ENCODE measurements around the gene MIER2.

The MIER2 gene

GRCh38 chr19:376111-376470, 31.5 kb upstream of the MIER2 start:
- TF ChIP-seq, protein P1, sequence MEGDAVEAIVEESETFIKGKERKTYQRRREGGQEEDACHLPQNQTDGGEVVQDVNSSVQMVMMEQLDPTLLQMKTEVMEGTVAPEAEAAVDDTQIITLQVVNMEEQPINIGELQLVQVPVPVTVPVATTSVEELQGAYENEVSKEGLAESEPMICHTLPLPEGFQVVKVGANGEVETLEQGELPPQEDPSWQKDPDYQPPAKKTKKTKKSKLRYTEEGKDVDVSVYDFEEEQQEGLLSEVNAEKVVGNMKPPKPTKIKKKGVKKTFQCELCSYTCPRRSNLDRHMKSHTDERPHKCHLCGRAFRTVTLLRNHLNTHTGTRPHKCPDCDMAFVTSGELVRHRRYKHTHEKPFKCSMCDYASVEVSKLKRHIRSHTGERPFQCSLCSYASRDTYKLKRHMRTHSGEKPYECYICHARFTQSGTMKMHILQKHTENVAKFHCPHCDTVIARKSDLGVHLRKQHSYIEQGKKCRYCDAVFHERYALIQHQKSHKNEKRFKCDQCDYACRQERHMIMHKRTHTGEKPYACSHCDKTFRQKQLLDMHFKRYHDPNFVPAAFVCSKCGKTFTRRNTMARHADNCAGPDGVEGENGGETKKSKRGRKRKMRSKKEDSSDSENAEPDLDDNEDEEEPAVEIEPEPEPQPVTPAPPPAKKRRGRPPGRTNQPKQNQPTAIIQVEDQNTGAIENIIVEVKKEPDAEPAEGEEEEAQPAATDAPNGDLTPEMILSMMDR (IDR thresholded peaks at IDR 0.05; ENCODE audit: low read length), result no peak
- TF ChIP-seq EZH2 (IDR thresholded peaks at IDR 0.05; ENCODE audit: borderline replicate concordance, low read length), result no peak
- Histone ChIP-seq H3K9ac (ENCODE audit: low read length) (no peak overlapping the region), H3K4me3 (ENCODE audit: low read depth, low read length, poor library complexity, severe bottlenecking) (no peak overlapping the region), H3K9me2 (ENCODE audit: low read depth, low read length) (no peaks in the 10 kb centered on the region), H3K79me2 (ENCODE audit: insufficient read depth, low read length) (no peaks in the 10 kb centered on the region), H3K27me3 (ENCODE audit: insufficient read depth, low read length) (no peaks in the 10 kb centered on the region), H3K27ac (ENCODE audit: low read depth, low read length, poor library complexity, severe bottlenecking) (no peak overlapping the region), H3K9me3 (ENCODE audit: low read length) (no peaks in the 10 kb centered on the region), H4K20me1 (ENCODE audit: insufficient read depth, low read length) (no peaks in the 10 kb centered on the region), H3K36me3 (ENCODE audit: insufficient read depth, low read length) (no peaks in the 10 kb centered on the region), H2AFZ (ENCODE audit: low read length) (no peak overlapping the region), H3F3A (ENCODE audit: insufficient read depth, low read length) (no peaks in the 10 kb centered on the region), H3K4me1 (ENCODE audit: insufficient read depth, low read length, severe bottlenecking) (peaks cover 7% of the 10 kb centered on the region), H3K4me2 (ENCODE audit: low read length) (no peak overlapping the region)

GRCh38 chr19:375395-376110, 31.0 kb upstream of the MIER2 start:
- TF ChIP-seq EZH2 (IDR thresholded peaks at IDR 0.05; ENCODE audit: borderline replicate concordance, low read length), result no peak
- TF ChIP-seq, protein P1 (IDR thresholded peaks at IDR 0.05; ENCODE audit: low read length), result no peak
- H3K4me1 ChIP-seq (ENCODE audit: insufficient read depth, low read length, severe bottlenecking), result peaks cover 7% of the 10 kb centered on the region
- H3K27me3 ChIP-seq (ENCODE audit: insufficient read depth, low read length), result no peaks in the 10 kb centered on the region; the same call in 1 of the 2 replicates

GRCh38 chr19:374886-375235, 30.3 kb upstream of the MIER2 start:
- no peaks in the 10 kb centered on the region for H3K9me3 ChIP-seq (ENCODE audit: low read length)
- H2AFZ ChIP-seq (ENCODE audit: low read length), result no peak overlapping the region
- no peaks in the 10 kb centered on the region for H3K79me2 ChIP-seq (ENCODE audit: insufficient read depth, low read length)
- H3F3A ChIP-seq (ENCODE audit: insufficient read depth, low read length), result no peaks in the 10 kb centered on the region
- H3K27me3 ChIP-seq (ENCODE audit: insufficient read depth, low read length), result no peaks in the 10 kb centered on the region; the same call in 1 of the 2 replicates
- H4K20me1 ChIP-seq (ENCODE audit: insufficient read depth, low read length), result no peaks in the 10 kb centered on the region
- no peaks in the 10 kb centered on the region for H3K36me3 ChIP-seq (ENCODE audit: insufficient read depth, low read length)
- no peak overlapping the region for H3K4me3 ChIP-seq (ENCODE audit: low read depth, low read length, poor library complexity, severe bottlenecking)
- TF ChIP-seq, protein P1 (IDR thresholded peaks at IDR 0.05; ENCODE audit: low read length), result no peak
- no peak for TF ChIP-seq EZH2 (IDR thresholded peaks at IDR 0.05; ENCODE audit: borderline replicate concordance, low read length)
- no peak overlapping the region for H3K4me2 ChIP-seq (ENCODE audit: low read length)
- H3K4me1 ChIP-seq (ENCODE audit: insufficient read depth, low read length, severe bottlenecking), result peaks cover 7% of the 10 kb centered on the region
- no peak overlapping the region for H3K9ac ChIP-seq (ENCODE audit: low read length)
- no peaks in the 10 kb centered on the region for H3K9me2 ChIP-seq (ENCODE audit: low read depth, low read length)
- H3K27ac ChIP-seq (ENCODE audit: low read depth, low read length, poor library complexity, severe bottlenecking), result no peak overlapping the region

More at GRCh38 chr19:375395-376110, 31.0 kb upstream of the MIER2 start:
- no peaks in the 10 kb centered on the region for H3K9me2 ChIP-seq (ENCODE audit: low read depth, low read length)
- no peak overlapping the region for H3K9ac ChIP-seq (ENCODE audit: low read length)
- no peaks in the 10 kb centered on the region for H3K36me3 ChIP-seq (ENCODE audit: insufficient read depth, low read length)
- H3K4me3 ChIP-seq (ENCODE audit: low read depth, low read length, poor library complexity, severe bottlenecking), result no peak overlapping the region
- H4K20me1 ChIP-seq (ENCODE audit: insufficient read depth, low read length), result no peaks in the 10 kb centered on the region
- H3F3A ChIP-seq (ENCODE audit: insufficient read depth, low read length), result no peaks in the 10 kb centered on the region
- no peak overlapping the region for H2AFZ ChIP-seq (ENCODE audit: low read length)
- H3K79me2 ChIP-seq (ENCODE audit: insufficient read depth, low read length), result no peaks in the 10 kb centered on the region
- no peak overlapping the region for H3K4me2 ChIP-seq (ENCODE audit: low read length)
- no peak overlapping the region for H3K27ac ChIP-seq (ENCODE audit: low read depth, low read length, poor library complexity, severe bottlenecking)
- no peaks in the 10 kb centered on the region for H3K9me3 ChIP-seq (ENCODE audit: low read length)

All from OCI-LY1 (cell line).